NCI-H82 treated with DMSO at 0.1 percent for 48 hours (cell line): ENCODE data around the gene COPS3.

Experiments used
- DNase-seq: peaks from one replicate; lab custom pipeline; 2025; ENCODE audit not compliant: unreplicated experiment; lab: John Stamatoyannopoulos, UW

The COPS3 gene

DNA sequence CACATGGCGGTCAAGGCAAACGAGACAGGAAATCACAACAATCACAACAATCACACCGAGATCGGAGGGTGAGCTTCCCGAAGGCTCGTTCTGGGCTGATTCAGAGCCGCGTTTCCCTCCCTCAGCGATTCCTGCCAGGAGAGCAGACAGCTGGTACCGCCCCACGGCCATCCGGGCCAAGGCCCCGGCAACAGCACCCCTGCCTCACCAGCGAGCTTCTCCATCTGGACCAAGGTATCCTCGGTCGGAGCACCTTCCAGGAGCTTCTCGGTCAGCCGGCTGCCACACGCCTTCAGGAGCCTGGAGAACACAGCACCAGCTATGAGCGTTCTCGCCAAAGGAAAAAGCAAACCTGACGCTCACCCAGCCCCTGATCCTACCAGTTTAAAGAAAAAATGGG is 59.7 kb downstream of the COPS3 start:
- DNase-seq, result no peak

DNA sequence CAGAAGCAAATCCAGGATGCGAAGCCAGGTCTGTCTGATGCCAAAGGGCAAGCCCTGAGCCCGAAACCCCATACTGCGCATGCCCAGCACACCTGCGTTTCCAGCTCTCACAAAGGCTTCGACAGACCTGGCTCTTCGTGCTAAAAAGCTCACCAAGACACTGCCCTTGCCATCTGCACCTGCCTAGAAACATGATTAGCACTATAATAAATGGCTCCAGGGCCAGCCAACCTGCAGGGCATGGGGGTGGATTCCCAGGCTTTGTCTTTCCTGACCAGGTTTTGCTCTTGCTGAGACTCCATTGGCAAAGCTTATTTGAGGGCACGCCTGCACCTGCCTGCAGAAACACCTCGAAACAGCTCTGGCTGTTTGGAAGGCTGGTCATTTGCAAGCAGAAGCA is 60.5 kb downstream of the COPS3 start:
- no peak for DNase-seq

DNA sequence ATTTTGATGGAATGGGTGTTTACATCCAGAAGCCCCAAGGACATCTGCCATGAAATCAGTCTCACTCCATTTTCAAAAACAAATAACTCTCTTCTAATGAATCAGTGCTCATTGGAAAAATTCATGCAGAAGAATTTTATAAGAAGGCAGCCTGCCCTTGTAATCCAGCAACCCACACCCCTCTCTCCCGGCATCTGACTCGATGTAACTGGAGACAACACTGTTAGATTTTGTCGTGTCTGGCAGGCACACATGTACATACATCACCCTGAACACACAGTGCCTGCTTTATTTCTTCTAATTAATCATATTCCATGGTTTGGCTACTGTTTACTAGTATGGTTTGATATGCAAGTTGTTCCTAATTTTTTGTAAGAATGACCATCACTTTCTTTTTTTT is 63.1 kb downstream of the COPS3 start:
- DNase-seq, result no peak

DNA sequence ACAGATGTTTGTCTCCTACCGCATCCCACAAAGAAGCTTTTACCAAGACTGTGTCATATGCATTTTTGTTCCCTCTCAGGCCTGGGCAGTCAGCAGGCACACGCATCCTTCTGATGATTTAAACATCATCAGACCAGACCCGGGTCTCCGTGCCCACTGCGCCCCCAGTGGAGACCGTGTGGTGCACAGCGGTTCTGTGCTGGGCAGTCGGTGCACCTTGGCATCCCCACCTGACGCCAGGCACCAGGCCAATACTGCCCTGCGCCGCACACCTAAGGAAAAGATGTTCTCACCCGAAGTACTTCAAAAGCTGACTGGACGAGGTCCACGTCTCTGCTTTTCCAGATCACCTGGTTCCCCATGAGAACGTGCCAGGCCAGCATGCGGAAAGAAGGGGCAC is 64.3 kb downstream of the COPS3 start:
- no peak for DNase-seq

DNA sequence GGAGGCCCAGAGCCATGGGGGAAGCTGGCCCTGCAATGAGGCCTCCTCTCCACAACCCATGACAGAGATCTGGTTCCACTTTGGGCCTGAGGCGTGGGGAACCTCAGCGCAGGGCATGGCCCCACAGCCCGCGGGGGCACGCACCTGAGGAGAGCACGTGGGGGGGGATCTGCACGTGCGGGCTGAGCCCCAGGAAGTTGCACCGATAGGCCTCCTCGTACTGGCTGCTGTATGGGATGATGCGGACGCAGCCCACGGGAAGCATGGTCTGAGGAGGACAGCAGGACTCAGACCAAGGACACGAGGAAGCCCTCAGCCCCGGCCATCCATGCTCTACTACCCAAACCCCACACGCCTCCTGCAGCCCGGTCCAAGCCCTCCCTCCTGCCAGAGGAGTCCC is 64.8 kb downstream of the COPS3 start:
- no peak for DNase-seq

DNA sequence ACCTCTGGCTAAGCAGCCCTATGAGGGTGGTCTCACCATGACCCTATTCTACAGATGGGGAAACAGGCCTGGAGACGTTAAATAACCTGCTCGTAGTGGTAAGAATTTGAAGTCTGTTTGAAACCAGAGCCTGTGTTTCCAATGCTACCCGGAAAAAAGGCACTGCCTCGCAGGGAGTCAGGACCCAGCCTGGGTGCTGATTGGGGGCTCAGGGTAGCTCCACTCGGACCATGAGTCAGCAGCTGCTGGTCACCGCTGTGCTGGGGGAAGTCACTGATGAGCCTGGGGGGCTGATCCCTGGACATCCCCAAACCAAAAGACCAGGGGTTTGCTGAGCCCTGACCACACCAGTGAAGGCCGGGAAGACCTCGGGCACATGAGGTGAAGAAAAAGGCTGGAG is 65.5 kb downstream of the COPS3 start:
- no peak for DNase-seq

DNA sequence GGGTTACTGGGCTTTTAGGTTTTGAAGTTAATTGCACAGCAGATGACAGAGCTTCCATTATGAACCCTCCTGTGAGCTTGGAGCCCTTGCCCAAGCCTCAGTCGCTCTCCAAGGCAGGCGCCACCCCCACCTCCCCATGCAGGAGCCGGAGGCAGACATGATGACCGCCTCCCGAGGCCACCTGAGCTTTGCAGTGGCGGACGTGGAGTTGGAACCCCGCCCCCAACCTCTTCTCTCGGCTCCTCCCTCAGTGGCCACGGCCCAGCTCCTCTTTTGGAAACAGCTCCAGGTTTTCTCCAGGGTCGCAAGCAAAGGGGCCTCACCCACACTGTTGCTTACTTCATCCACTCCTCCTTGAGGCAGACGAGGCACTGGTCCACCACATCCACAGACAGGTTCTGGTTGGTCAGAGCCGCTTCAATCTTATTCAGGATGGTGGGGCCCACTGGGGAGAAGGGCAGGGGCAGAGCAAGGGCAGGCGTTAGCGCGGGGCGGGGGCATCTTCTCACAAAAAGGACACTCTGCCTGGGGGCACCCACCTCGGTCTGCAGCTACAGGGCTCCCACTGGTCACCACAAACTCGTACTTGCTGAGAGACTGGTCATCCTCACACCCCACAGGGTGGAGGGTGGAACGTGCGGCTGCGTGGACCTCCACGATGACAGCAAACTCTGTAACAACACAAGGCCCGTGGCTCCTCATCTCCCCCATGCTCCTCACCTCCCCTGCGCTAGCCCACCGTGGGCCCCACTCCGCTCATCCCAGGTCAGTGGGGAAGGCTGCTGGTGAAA is 66.2 kb downstream of the COPS3 start:
- no peak for DNase-seq

DNA sequence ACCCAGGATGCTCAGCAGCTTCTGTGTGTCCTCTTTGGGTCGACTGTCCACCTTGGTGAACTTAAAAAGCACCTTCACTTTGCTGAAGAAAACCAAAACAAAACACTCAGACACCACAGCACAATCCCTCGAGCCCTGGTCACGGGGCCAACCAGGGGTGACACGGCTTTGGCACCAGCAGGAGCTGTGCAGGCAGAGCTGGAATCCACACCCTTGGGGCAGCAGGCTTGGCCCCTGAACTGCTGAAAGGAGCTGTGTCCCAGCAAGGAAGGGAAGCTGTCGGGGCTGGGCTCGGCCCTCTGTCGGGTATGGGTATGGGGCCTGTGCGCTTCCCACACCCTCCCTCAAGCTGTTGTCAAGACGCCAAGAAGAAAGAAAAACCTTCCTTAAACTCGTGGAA is 67.3 kb downstream of the COPS3 start:
- no peak for DNase-seq

DNA sequence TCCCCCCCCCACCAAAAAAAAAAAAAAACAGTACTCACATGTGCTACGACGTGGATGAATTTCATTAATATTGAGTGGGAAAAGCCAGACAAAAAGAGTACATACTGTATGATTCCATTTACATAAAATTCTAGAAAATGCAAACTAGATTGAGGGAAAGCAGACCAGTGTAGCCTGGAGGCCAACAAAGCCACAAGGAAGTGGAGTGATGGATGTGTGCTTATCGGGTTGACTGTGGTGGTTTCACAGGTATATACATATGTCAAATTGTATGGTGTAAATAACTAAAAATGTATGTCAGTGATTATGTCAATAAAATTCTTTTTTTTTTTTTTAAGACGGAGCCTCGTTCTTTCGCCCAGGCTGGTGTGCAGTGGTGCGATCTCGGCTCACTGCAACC is 73.0 kb downstream of the COPS3 start:
- DNase-seq, result no peak

DNA sequence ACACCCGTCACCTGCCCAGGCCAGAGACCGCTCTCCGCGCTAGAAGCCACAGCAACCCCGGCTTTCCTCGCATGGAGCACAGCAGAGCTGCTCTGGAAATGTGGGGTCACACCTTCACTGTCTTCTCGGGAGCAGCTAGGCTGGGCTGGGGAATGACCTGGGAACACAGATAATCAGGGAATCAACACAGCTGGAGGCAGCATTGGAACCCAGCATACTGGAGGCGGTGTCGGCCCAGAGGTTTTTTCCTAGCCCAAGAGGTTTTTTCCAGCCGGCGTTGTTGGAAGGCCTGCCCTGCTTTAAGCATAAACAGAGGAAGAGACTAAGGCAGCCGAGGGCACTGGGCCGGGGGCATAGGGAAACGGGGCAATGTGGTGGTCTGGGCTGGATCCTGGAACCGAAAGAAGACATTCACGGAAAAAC is 74.1 kb downstream of the COPS3 start:
- DNase-seq, result no peak

DNA sequence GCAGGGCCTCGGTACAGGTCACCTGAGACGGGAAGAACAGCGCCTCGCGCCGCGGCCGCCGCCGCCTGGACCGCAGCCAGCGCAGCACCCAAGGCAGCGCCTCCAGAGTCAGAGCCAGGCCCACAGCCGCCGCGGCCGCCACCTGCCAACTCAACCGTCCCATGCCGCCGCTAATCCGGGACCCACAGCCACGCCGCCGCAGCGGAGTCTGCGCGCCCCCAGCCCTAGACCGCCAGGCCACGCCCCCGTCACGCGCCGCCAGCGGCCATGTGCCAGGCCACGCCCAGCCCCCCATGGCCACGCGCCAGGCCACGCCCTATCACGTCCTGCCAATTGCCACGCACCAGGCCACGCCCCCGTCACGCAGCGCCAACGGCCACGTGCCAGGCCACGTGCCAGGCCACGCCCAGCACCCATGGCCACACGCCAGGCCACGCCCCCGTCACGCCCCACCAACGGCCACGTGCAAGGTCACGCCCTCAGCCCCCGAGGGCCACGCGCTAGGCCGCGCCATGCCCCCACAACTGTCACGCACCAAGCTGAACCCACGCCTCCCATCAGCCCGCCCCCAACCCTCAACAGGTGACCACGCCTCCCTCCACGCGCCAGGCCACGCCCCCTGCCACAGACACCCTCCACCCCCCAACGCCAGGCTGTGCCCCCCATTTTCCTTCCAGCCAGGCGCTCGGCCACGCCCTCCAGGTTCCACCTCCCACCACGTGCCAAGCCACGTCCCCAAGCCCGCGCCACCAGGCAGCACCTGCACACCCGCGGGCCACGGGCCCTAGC is 74.7 kb downstream of the COPS3 start, which contains the start of gene PLD6:
PLD6 (minus strand) TSS at position 210 of the 789 bp plus-strand sequence; CDS start at position 163, 47 bp downstream.
- peak; percentile 74 for DNase-seq

DNA sequence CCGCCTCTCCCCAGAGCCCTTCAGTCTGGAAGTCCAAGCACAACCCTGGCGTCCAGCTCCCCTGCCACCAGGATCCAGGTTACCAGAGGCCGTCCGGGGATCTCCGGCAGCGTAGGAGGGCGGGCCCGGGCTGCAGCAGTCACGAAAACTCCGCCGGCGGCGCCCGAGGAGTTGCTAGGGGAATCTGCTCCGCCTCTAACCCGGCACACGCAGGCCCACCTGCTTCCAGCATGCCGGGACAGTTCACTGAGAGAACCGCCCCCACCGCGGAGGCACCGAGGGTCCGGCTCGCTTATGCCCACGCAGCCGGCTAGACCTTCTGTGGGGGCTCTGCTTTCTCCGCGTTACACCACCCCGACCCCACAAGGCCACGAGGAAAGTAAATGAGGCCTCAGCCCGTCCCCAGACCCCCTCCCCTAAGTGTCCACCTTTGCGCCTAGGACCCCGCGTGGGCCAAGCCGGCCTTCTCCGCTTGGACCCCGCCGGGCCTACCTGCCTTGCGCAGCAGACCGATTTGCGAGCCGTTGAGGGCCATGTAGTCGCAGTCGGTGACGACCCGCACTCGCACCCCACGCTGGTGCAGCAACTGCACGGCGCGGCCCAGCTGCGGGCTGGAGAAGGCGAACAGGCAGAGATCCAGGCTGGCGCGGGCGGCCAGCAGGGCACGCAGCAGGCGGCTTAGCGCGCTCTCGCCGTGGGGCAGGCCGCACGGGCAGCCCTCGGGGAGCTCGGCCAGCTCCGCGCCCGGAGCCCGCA is 75.5 kb downstream of the COPS3 start:
- no peak for DNase-seq

DNA sequence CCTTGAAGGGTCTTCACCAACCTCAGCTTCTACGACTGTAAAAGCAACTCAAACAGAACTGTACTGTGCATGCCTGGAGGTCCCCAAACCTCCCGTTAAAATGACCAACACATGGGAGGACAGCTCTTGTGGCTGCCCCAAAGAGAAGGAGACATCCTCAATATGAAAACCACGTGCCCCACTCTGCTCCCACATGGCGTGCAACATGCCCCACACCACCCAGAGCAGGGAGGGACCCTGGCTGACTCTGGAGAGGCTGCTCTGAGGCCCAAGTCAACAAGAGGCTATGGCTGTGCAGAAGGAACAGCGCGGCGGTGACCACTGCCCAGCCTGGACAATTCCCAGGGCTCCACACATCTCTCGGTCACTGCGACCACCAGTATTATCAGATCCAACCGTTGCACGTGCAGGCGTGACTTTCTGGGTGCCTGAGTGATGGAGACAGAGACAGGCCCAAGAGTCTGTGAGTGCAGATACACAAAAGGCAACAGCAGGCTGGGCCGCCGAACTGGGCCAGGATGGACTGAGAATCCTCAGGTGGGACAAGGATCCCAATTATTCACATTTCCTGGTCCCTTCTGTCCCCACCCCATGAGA is 76.3 kb downstream of the COPS3 start:
- DNase-seq, result no peak

DNA sequence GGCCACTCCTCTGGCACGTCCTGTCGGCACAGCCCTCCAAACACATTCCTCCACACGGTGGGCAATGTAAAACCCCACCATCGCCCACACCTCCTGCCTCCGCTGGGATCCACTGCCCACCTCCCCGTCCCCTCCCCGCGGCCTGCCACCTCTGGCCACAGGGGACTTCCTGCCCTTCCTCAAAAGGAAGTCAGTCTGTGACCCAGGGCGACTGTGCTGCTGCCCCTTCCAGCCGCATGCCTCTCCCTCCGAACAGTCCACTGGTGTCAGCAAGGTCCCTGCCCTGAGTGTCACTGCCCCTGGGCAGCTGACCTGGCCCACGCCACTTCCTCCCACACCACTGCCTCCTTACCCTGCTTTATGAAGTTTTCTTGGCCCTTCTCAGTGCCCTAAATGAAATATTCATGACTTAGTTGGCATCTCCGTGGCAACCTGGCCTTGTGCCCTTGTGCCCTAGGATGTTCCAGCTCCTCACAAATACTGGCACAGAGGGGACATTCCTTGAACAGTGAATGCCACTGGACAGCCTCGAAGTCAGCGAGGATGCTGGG is 76.9 kb downstream of the COPS3 start:
- no peak for DNase-seq

DNA sequence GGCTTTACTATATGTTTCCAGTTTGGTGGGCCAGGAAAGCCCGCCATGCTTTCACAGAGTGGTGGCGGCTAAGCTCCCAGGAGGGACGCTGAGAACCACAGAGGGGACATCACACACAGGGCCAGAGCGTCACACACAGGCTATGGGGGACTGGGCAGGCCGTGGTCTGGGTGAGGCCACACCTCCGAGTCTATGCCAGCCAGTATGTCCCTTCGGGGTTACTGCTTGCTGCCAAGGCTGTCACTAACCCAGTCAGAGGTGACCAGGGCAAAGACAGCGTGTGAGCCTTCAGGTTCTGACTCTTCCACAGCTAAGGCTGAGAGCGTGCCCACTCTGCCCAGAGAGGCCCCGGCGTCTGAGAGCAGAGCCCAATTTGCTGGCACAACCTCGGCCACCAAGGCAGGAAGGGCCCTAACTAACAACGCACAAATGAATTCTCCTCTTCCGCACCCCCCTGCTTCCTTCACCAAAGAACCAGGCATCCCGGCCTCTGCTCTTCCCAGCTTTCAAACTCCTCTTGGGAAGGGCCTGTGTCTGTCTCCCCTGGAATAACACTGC is 77.8 kb downstream of the COPS3 start:
- DNase-seq, result no peak

DNA sequence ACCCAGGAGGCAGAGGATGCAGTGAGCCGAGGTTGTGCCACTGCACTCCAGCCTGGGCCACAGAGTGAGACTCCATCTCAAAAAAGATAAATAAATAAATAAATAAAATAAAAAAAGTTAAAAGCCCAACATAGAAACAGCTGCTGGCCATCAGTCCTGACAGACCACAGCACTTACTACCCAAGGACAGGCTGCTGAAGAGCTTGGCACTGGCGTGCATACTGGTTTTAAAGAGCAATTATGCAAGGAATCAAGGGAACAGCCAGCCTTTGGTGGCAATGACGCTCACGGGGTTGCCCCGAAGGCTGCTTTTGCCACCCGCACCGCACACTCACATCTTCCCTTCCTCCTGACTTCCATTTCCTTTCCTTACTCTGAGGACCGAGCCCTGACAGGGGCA is 79.1 kb downstream of the COPS3 start:
- DNase-seq, result no peak

DNA sequence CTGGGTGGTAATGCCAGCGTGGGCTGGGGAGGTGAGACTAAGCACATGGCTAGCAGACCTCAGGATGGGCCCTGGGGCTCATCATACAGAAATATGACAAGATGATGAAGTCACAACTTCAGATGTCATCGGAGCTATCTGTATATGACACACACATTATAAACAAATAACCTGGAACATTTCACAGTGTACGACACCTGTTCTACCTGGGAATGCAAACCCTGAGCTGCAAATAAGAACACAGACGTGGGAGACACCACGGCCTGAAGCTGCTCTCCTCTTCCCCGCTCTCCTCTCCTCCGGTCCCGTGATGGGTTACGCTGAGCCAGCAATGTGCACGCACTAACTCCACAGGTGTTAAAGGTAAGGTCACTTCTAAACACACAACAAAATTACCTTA is 79.8 kb downstream of the COPS3 start:
- no peak for DNase-seq

DNA sequence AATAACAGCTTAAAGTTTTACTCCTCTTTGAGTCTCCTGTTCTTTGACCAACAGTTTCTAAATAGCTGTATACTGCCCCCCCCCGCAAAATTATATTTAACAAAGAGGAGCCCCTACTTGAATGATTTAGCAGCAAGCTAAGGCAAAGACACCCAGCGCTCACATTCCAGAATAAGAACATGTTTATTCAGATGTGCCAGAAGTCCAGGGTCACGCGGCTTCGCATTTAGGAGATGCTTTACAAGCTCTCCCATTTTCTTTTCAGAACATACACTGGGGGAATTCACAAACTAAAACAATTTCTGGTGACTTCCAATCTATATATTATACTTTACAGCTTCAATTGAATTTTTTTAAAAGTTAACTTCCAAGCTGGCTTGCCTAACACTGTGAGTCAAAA is 80.2 kb downstream of the COPS3 start:
- DNase-seq, result no peak

DNA sequence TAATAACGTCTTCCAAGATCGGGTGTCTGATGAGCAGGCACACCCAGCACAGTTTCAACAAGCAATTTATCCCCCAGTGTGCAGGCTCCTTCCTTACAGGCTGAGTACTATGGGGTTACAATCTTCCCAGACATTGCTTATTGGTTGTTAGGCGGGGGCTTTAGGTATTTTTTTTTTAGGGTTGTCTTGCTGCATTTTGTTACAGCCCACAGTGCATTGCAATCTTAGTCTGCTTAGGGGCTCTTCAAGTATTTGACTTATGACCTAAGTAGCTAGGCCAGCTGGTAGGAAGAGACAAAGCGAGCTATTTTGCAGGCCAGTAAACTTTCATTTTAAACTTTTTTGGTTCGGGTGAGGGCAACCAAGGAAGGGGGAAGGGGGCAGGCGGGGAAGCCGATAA is 80.7 kb downstream of the COPS3 start:
- DNase-seq, result no peak

DNA sequence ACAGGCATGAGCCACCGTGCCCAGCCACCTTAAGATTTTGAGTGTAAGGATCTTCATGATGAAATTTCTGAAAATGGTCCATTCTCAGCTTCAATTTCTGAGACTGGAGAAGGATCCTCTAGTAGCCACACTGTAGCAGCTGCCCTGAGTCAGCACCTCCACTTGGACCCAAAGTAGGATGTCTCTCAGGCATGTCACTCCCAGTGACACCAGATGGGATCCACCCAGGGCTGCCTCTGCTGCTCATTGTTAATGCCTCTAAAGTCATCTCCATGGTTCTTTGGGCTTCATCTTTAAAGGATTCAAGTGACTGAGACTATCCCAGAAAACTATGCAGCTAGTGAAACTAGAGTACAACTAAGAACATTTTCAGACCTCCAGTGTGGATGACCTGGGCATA is 82.8 kb downstream of the COPS3 start:
- DNase-seq, result no peak

DNA sequence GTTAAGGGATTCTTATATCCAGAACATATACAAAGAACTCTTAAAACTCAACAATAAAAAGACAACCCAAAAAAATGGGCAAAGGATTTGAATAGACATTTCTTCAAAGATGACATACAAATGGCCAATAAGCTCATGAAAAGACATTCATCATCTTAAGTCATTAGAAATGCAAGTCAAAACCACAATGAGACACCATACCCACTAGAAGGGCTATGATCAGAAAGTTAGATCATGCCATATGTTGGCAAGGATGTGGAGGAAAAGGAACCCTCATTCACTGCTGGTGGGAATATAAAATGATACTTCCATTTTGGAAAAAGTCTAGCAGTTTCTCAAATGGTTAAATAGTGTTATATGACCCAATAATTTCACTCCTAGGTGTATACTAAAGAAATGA is 84.3 kb downstream of the COPS3 start:
- DNase-seq, result no peak
